ENCODE measurements around the gene SEMA4D.
"Not testable (repeated sequence)": the region's sequence is repeated elsewhere in the genome, so short reads cannot be mapped to it uniquely, and the experiment has no call there.

The SEMA4D gene

GRCh38 chr9:89372230-89372816 is 125.6 kb downstream of the SEMA4D start:
- peak in 1 of 2 donors; percentile 20 for DNase-seq (ENCODE audit: low read depth in 2 of 2)

DNA sequence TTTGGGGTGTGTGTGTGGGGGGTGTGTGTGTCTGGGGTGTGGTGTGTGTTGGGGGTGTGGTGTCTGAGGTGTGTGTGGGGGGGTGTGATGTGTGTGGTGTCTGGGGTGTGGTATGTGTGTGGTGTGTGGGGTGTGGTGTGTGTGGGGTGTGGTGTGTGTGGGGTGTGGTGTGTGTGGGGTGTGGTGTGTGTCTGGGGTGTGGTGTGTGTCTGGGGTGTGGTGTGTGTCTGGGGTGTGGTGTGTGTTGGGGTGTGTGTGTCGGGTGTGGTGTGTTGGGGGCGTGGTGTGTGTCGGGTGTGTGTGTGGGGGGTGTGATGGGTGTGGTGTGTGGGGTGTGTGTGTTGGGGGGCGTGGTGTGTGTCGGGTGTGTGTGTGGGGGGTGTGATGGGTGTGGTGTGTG is 126.1 kb downstream of the SEMA4D start:
- not testable (repeated sequence) for DNase-seq (ENCODE audit: low read depth in 2 of 2)

DNA sequence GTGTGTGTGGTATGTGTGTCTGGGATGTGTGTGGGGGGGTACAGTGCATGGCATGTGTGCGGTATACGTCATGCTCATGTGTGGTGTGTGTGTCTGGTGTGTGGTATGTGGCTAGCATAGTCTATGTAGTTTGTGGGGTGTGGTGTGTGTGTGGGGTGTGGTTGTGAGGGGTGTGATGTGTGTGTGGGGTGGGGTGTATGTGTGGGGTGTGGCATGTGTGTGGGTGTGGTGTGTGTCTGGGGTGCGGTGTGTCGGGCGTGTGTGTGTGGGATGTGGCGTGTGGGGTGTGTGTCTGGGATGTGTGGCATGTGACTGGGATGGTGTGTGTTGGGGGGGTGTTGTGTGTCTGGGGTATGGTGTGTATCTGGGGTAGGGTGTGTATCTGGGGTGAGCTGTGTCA is 127.3 kb downstream of the SEMA4D start:
- DNase-seq (ENCODE audit: low read depth in 2 of 2) = no peak

DNA sequence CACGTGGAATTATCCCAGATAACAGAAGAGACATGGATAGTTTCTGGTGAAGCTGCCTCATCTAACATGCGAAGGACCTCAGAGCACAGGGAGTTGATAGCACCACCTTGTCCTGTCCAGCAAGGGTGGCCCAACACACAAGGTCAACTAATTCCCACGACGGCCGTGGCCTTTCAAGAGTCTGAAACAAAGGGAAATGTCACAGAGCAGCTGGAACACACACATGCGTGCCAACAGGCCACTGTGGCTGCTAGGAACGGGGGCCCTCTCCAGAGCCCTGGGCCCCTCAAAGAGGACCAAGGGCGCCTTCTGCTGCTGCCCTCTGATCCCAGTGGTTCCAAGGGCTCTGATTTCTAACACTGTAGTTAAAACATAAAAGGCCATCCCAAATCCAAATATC is 128.9 kb downstream of the SEMA4D start:
- DNase-seq (ENCODE audit: low read depth in 2 of 2) = no peak

GRCh38 chr9:89368550-89368949 is 129.4 kb downstream of the SEMA4D start:
- no peak for DNase-seq (ENCODE audit: low read depth in 2 of 2)

DNA sequence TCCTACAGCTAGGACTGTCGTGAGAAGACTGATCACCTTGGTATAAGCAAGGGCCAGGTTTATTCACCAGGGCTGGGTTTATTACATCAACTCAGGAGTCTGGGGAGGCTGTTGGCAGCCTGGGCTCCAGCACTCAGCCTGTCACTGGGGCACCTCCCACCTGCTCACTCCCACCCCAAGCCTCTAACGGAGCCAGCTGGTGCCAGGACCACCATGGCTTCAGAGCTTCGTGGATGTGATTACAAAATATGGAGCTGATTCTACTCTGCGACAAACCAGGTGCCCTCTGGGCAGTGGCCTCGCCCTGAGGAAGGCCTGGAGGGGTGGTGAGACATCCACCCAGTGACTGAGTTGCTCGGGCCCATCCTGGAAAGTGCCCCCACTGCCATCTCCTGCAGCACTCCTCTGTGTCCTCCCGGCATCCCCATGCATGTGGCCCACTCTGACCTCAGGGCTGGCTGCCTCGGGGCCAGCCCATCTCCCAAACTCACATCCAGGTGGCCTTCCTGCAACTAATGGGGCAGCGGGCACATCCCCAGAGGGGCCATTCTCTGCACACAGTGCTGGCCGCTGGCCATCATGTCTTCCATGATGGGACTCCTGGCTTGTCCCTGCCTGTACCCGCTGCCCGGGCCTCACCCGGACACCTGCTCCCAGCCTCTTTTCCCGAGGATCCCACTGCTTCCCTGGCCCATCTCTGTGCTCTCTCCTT is 130.0 kb downstream of the SEMA4D start:
- DNase-seq (ENCODE audit: low read depth in 2 of 2) = no peak

GRCh38 chr9:89367281-89367680 is 130.6 kb downstream of the SEMA4D start:
- no peak for DNase-seq (ENCODE audit: low read depth in 2 of 2)

- DNase-seq (ENCODE audit: low read depth in 2 of 2) = peak in 1 of 2 donors; percentile 30
Measured at GRCh38 chr9:89366711-89367110, 131.2 kb downstream of the SEMA4D start.

DNA sequence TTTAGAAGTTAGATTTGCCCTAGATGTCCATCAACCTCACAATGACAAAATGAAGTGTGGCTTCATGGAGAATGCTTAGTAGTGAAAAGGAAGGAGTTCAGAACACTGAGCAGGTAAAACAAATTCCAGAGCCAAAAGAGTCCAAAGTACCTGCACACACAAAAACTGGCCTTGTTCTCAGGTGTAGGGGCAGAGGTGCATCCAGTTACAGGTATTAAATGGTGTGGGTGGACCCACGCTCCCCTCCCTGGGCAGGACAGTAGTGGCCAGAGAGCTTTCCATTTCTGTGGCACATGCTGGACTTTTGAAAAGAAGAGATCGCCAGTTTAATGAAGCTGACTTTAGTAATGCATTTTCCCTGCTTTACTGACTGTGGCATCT is 132.4 kb downstream of the SEMA4D start:
- no peak for DNase-seq (ENCODE audit: low read depth in 2 of 2)

- DNase-seq (ENCODE audit: low read depth in 2 of 2) = no peak
Measured at GRCh38 chr9:89364666-89365531, 133.0 kb downstream of the SEMA4D start.

GRCh38 chr9:89363921-89364665 is 133.8 kb downstream of the SEMA4D start:
- DNase-seq (ENCODE audit: low read depth in 2 of 2) = no peak

DNA sequence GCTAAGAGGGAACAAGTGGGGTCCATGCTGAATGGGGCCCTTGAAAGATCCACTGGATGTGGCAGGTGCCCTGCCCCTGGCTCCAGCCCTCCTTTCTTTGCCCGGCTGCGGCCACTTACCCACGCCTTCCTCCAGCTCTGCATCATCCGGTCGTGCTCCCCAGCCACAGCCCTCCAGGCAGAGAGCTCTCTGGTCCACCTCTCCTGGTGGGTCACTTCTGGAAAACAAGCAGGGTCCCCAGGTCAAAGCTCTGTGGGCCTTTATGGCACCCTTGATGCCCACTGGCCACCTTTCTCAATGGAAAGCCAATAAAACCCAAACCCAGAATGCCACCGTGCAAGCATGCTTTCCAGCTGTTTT is 134.6 kb downstream of the SEMA4D start:
- DNase-seq (ENCODE audit: low read depth in 2 of 2) = no peak

DNA sequence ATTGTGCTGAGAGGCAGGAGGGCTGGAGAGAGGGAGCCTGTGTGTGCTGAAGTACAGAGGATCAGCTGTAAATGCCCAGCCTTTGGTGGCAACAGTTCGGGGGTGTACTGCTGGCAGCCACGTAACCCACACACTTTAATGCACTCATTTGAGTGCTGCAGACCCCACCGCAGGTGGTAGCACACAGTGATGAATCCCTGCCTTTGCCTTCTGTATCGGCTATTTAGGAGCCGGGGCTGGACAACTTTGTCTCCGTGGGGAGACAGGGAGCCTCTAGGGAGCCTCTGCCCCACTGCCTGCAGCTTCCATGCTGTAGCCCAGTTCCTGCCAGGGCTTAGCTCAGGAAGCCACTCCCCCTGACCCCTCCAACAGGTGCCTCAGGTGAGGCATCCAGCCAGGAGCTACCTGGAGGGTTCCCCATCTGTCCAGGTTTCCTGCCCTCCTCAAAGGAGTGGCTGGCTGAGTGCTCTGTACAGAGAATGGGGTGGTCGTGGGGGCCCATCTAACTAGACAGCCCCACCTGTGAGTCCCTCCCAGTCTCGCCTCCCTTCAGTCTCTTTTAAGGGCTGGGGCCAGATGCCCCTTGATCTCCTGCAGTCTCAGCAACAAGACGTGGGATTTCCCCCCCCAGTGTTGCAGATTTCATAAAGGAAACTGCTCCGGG is 135.1 kb downstream of the SEMA4D start:
- DNase-seq (ENCODE audit: low read depth in 2 of 2) = no peak

DNA sequence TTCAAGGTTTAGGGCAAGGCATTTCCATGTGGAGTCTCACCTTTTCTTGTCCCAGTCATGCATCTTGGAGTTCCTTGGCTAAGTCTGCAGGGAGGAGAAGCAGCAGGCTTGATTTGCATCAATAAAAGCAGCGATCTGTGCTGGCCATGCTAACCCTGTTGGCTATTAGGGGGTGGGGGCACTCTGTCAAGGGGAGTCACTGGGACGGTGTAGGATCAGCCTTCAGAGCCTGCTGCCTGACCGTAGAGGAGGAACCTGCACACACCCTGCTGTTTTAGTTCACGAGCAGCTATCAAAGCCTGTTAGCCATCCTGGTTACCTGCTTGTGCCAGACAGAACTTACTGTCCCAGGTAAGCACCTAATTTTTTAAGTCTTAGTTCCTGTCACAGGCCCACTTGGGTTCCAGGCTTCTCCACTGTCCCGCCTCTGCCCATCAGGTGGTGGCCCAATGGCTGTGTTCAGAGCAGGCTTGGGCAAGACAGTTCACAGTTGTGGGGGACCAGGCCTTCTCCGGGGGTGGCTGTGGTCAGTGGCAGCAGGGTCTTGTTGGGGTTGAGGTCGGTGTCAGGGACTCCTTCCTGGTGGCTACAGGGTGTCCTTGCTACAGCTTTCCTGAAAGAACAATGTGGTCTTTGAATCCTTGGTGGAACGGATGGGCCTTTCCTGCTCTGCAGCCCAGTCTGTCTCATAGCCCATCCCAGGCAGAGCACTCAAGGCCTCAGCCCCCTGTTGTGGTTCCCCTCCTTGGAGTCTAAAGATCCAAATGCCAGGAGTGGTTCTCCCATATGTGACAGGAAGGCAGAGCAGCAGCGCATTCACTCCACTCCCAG is 135.9 kb downstream of the SEMA4D start:
- no peak for DNase-seq (ENCODE audit: low read depth in 2 of 2)

DNA sequence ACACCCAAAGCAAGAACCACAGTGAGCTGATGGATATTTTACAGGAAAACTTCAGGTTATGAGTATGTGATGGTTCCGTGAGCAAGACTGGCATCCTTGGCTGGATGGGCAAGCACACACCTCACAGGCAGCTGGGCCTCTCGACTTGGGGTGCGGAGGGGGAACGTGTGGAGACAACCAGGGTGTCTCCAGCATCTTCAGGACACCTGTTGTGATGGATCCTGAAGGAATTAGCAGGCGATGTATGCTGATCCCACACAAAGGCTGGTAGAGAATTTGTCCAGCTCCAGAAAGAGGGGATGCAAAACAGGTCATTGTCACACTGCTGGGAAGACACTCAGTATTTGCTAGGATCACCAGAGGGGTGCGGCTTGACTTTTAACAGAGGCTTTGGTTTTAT is 136.9 kb downstream of the SEMA4D start:
- DNase-seq (ENCODE audit: low read depth in 2 of 2) = no peak

DNA sequence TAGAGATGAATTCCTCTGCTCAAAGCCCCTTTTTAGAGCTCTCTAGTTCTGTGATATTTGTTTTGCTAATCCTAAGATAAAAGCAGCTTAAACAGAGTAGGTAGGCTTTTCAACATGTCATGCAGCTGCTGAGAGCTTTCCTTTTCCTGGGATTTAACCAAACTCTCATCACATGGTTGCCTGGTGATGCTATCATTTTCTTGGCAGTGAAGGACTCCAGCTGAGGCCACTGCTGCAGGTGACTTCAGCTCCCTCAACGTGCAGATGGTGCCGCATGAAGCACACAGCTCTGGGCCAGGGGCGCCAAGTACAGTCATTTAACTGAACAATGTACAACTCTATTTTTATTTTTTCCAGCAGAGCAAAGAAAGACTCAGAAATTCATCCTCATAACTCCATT is 137.4 kb downstream of the SEMA4D start:
- no peak for DNase-seq (ENCODE audit: low read depth in 2 of 2)

DNA sequence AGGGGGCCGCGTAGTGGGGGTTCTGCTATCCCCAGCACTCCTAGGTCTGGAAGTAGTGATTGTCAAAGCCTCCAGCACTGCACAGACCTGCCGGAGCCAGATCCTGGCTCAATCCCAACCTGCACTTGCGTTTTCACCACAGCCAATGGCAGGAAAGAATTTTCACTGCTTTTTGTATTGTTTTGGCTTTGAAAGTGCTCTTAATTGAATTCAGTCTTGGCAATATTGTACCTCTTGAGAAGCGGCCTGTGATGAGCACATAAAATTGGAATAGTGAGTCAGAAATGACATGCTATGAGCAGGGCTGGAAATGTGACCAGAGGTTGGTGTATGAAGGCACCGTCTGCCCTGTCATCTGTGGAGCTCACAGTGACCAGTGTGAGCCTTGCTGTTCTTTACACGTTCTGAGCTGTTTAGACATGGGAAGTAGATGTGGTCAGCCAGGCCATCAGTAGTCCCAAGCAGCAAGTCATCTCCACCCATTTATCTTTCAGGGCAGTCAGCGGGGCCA is 138.1 kb downstream of the SEMA4D start:
- no peak for DNase-seq (ENCODE audit: low read depth in 2 of 2)

DNA sequence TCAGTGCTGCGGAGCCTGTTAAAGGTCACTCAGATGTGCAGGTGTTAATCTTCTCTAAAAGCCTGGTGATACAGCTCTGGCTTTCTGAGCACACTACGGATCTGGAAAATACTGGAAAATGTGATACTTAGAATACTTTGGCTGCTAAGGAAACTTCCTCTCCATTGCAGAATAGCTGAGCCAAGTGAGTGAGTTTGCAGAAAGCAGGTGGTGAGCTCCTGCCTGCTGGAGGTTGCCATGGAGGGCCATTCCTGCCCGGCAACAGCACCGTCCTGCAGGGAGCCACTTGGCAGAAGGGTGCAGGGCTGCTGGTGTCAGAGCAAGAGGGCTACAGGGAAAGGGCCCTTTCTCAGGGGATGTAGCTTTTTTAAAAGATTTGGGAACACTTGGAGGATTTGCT is 138.9 kb downstream of the SEMA4D start:
- no peak for DNase-seq (ENCODE audit: low read depth in 2 of 2)

DNA sequence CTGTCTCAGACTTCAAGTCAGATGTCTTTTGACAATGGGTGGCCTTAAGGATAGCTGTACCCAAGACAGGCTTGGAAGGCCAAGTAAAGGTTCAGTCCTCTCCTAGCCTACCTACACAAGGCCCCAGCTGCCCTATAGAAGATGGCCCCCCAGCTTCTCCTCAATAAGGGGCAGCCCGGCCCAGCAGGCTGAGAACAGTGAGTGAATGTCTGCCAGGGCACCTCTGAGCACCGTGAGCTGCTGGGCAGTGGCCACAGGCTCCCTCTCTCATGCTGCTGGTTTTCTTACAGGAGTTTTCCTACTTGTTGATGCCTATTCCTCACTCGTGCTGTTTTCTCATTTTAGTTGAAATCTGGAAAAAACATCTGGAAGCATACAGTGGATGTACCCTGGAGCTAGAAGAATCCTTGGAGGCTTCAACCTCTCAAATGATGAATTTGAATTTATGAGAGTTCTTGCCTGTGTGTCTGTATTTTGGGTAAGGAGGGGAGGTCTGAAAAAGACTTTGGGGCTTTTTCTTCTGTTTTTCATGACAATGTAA is 139.5 kb downstream of the SEMA4D start:
- DNase-seq (ENCODE audit: low read depth in 2 of 2) = no peak
